ENCODE results near the gene BIRC6.

BIRC6 gene

GRCh38 chr2:32565902-32566301, 209.1 kb downstream of the BIRC6 start:
- TF ChIP-seq SIN3A (IDR thresholded peaks at IDR 0.05; ENCODE audit: borderline replicate concordance, insufficient read depth, low read length) (no peak), POLR2AphosphoS5 (IDR thresholded peaks at IDR 0.05; ENCODE audit: low read depth, low read length) (no peak), REST (IDR thresholded peaks at IDR 0.05; ENCODE audit: insufficient read depth in 1 of 2, low read depth in 2 of 2, low read length in 2 of 2) (no peak), TAF1 (IDR thresholded peaks at IDR 0.05; ENCODE audit: borderline replicate concordance, insufficient read depth, low read length) (no peak), FOXP2 (optimal IDR thresholded peaks at IDR 0.05; ENCODE audit: borderline replicate concordance, extremely low read depth, extremely low read length, insufficient read depth) (no peak)

GRCh38 chr2:32572030-32572429, 215.2 kb downstream of the BIRC6 start:
- TF ChIP-seq FOXP2 (optimal IDR thresholded peaks at IDR 0.05; ENCODE audit: borderline replicate concordance, extremely low read depth, extremely low read length, insufficient read depth) (no peak), REST (IDR thresholded peaks at IDR 0.05; ENCODE audit: insufficient read depth in 1 of 2, low read depth in 2 of 2, low read length in 2 of 2) (no peak), TAF1 (IDR thresholded peaks at IDR 0.05; ENCODE audit: borderline replicate concordance, insufficient read depth, low read length) (no peak), SIN3A (IDR thresholded peaks at IDR 0.05; ENCODE audit: borderline replicate concordance, insufficient read depth, low read length) (no peak), POLR2AphosphoS5 (IDR thresholded peaks at IDR 0.05; ENCODE audit: low read depth, low read length) (no peak)

DNA sequence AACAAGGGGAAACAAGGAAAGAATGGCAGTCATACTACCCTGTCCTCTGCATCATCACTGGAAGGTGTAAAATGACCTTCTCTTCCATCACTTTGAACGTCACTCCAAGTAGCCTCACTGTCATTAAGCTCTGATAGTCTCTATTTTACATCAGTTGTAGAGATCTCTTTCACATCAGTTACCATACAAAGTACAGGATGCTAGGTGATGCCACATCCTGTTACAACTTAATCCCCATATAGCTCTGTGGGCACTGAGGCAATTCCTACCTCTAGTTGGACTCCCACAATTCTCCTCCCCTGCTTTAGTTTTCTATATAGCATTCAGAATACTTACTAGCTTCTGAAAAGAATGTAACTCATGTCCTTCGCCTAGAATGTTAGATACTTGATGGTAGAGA, 215.9 kb downstream of the BIRC6 start:
- TF ChIP-seq REST (IDR thresholded peaks at IDR 0.05; ENCODE audit: insufficient read depth in 1 of 2, low read depth in 2 of 2, low read length in 2 of 2) (no peak), FOXP2 (optimal IDR thresholded peaks at IDR 0.05; ENCODE audit: borderline replicate concordance, extremely low read depth, extremely low read length, insufficient read depth) (no peak), TAF1 (IDR thresholded peaks at IDR 0.05; ENCODE audit: borderline replicate concordance, insufficient read depth, low read length) (no peak), SIN3A (IDR thresholded peaks at IDR 0.05; ENCODE audit: borderline replicate concordance, insufficient read depth, low read length) (no peak), POLR2AphosphoS5 (IDR thresholded peaks at IDR 0.05; ENCODE audit: low read depth, low read length) (no peak)

- TF ChIP-seq SIN3A (IDR thresholded peaks at IDR 0.05; ENCODE audit: borderline replicate concordance, insufficient read depth, low read length) = no peak
- TF ChIP-seq TAF1 (IDR thresholded peaks at IDR 0.05; ENCODE audit: borderline replicate concordance, insufficient read depth, low read length) = no peak
- TF ChIP-seq FOXP2 (optimal IDR thresholded peaks at IDR 0.05; ENCODE audit: borderline replicate concordance, extremely low read depth, extremely low read length, insufficient read depth) = no peak
- TF ChIP-seq REST (IDR thresholded peaks at IDR 0.05; ENCODE audit: insufficient read depth in 1 of 2, low read depth in 2 of 2, low read length in 2 of 2) = no peak
- TF ChIP-seq POLR2AphosphoS5 (IDR thresholded peaks at IDR 0.05; ENCODE audit: low read depth, low read length) = no peak
These were observed 235.0 kb downstream of the BIRC6 start for GRCh38 chr2:32591669-32592463.
